D721Med (cell line): ENCODE results near the gene ANXA2R.

Experiments used
- DNase-seq: peaks from one replicate; pipeline ENCODE4 v3.0.0; 2011; ENCODE audit warnings: low spot score; ENCODE audit not compliant: insufficient read length
- FAIRE-seq: peaks from 2 replicates; lab custom pipeline; 2011; peaks lifted over from hg19 to GRCh38; lab: Jason Lieb, UNC
- CTCF ChIP-seq: IDR thresholded peaks from 2 replicates; pipeline ENCODE4 v1.5.1; 2012; ENCODE audit warnings: mild to moderate bottlenecking, control low read depth; ENCODE audit not compliant: insufficient read depth; ENCODE audit errors: missing control alignments

Gene ANXA2R

DNA sequence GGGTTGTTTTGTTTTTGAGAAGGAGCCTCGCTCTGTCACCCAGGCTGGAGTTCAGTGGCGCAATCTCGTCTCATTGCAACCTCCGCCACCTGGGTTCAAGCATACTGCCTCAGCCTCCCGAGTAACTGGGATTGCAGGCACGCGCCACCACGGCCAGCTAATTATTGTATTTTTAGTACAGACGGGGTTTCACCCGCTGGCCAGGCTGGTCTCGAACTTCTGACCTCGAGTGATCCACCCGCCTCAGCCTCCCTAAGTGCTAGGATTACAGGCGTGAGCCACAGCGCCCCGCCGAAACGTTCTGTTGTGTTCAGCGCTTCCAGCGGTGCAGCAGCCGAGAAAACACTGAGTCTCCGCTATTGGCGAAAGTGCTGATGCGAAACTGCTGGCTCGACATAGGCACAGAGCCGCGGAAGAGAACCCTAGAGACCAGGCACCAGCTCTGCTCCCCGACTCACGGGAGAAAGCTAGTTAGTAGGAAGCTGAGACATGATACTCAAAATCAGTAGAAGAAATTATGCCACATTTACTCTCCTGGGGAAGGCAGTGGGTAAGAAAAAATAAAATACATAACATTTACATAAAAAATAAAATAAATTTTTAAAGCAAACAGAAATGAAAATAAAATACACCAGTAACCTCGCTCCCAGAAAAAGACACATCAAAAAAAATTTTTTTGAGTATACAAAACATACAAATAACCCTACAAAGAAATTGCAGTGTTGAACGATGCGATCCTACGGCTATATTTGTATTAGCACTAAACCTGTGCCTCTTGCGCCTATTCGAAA is 31.6 kb downstream of the ANXA2R start:
- TF ChIP-seq CTCF = peak; percentile 15
- no peak for FAIRE-seq
- no peak for DNase-seq

- DNase-seq (no peak), FAIRE-seq (no peak)
- no peak for TF ChIP-seq CTCF
Observed at GRCh38 chr5:43007911-43008362, 32.2 kb downstream of the ANXA2R start.

DNA sequence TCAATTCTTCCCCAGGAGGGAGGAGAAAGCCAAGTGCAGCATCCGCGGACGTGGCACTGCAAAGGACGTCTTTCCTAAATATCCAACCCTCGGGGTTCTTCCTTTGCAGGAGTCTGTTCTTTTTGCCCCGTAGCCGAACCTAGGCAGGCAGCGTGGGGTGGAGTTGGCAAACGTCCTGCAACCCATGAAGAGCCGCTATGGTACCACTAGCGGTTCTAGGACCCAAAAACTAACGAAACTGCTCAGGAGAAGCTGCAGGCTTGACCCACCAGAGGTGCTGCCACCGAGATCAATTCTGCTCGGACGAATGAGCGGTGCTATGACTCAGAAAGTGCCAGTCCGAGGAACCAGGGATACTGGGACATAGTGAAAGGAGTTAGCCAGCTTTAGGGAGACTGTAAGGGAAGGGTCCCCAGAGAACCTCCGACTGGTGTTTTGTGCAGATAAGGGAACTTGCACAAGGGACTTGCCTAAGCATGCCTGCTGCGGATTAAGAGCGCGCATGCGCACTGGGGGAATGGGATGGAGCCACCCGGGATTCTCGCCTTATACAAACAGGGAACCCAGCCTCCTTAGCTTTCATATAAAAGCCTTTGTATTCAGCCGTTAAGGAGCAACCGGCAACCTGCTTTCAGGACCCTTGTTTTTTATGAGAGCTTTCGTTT is 32.7 kb downstream of the ANXA2R start:
- FAIRE-seq = no peak
- no peak for DNase-seq
- no peak for TF ChIP-seq CTCF

DNA sequence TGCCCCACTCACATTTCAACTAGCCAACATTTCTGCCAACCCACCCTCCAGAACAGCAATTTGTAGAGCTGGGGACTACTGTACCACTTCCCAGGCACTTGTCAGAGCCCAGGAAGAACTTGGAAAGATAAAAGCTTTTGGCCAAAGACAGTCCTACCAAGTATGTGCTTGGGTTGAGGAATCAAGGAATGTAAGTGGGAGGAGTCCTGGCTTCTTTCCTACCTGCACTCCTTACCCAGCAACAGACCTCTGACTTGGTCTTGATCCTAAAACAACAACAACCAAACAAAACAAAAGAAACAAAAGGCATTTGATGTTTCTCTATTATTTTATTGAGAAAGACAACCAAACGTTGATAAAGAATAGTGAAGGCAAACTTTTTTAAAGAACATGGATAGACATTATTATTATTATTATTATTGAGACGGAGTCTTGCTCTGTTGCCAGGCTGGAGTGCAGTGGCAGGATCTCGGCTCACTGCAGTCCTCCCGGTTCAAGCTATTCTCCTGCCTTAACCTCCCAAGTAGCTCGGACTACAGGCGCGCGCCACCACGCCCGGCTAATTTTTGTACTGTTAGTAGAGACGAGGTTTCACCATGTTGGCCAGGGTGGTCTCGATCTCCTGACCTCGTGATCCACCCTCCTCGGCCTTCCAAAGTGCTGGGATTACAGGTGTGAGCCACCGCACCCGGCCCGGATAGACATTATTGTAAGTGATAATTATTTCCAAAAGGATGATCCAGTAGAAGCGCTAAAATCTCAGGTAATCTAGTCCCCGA is 33.5 kb downstream of the ANXA2R start:
- no peak for FAIRE-seq
- no peak for DNase-seq
- TF ChIP-seq CTCF = no peak

- DNase-seq = no peak
- FAIRE-seq = no peak
- no peak for TF ChIP-seq CTCF
Observed at GRCh38 chr5:43005031-43005430, 35.1 kb downstream of the ANXA2R start.

DNA sequence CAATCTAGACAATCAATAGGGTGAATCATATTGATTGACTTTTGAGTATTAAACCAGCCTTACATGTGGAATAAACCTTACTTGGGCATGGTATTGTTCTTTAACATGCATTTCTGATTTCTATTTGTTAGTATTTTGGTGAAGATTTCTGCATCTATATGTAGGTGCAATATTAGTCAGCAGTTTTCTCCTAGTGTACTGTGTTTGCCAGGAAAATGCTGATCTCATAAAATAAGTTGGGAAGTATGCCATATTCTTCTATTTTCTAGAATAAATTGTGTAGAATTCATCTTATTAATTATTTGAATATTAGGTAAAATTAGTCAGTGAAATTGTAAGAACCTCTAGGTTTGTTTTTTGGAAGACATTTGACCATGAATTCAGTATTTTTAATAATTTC is 38.4 kb downstream of the ANXA2R start:
- TF ChIP-seq CTCF = no peak
- FAIRE-seq (no peak), DNase-seq (no peak)

DNA sequence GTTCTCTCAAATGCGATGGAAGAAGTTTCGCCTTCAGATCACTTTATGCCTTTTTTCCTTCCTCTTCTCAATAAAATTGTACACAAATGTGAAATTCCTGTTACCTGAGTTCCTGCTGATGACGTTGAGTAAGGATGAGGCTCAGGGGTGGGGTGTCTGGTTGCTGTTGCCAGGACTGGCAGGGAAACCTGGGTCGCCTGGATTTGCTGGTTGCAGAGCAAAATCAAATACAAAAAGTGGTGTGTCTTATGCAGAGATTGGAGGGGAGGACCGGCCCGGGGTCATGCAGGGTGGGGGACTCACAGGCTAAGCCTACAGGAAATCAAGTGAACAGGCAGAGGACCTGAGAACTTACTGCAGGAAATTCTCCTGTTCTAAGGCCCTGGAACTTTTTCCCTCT is 39.2 kb downstream of the ANXA2R start:
- TF ChIP-seq CTCF = no peak
- no peak for DNase-seq
- FAIRE-seq = no peak
